Transverse colon (tissue), 4 donors: ENCODE data around the gene PCDH17. TPM values are rescaled to one million over a fixed set of nuclear protein-coding genes. Genes with fewer than 3 reads are reported as not detected.

Experiments
- DNase-seq: peaks from one replicate; pipeline ENCODE4 v3.0.0-alpha.2; 2019
- H3K27ac ChIP-seq, 4 donors: fragments of 200-600 bp; sonication (generic); 2 replicates each; pipeline ENCODE4 v1.5.1; 2016 to 2018; ENCODE audit warnings: inconsistent platforms in 4 of 4
- H3K27me3 ChIP-seq: fragments of 200-600 bp; sonication (generic); 2 replicates; pipeline ENCODE4 v1.5.1; 2017; ENCODE audit warnings: inconsistent platforms
- H3K36me3 ChIP-seq, 4 donors: fragments of 200-600 bp; sonication (generic); 2 replicates each; pipeline ENCODE4 v1.5.1; 2017 to 2019; ENCODE audit warnings: inconsistent platforms in 4 of 4
- H3K4me1 ChIP-seq, 4 donors: fragments of 200-600 bp; sonication (generic); 2 replicates each; pipeline ENCODE4 v1.5.1; 2017 to 2020; ENCODE audit warnings: inconsistent platforms in 4 of 4
- H3K4me3 ChIP-seq, 4 donors: fragments of 200-600 bp; sonication (generic); 1 replicate in 1 of 4; 2 replicates in 3 of 4; pipeline versions ENCODE4 v1.5.1 to v1.6.1; 2017 to 2019; ENCODE audit warnings: inconsistent platforms in 4 of 4
- H3K9me3 ChIP-seq, 2 donors: fragments of 200-600 bp; sonication (generic); 2 replicates each; pipeline ENCODE4 v1.5.1; 2017 to 2019; ENCODE audit warnings: inconsistent platforms in 2 of 2
- CTCF ChIP-seq, 5 experiments: fragments of 200-600 bp in 3 of 5; fragments of 450-650 bp in 2 of 5; sonication (generic) in 3 of 5; IDR thresholded peaks; 1 replicate in 2 of 5; 2 replicates in 3 of 5; pipeline ENCODE4 v1.5.1; 2016 to 2017; ENCODE audit warnings: antibody characterized with exemption in 5 of 5, inconsistent platforms in 3 of 5, mild to moderate bottlenecking in 2 of 5, moderate library complexity in 1 of 5
- EP300 ChIP-seq: sonication (generic); formaldehyde crosslinking; IDR thresholded peaks from one replicate; pipeline ENCODE4 v1.6.1; 2017; ENCODE audit warnings: antibody characterized with exemption, low read depth
- POLR2A ChIP-seq: fragments of 450-650 bp; IDR thresholded peaks from one replicate; pipeline ENCODE4 v1.6.1; 2016; ENCODE audit warnings: antibody characterized with exemption, mild to moderate bottlenecking, moderate library complexity
- POLR2AphosphoS5 ChIP-seq, 3 donors: sonication (generic); formaldehyde crosslinking; IDR thresholded peaks; one replicate each; pipeline ENCODE4 v1.6.1; 2016; ENCODE audit warnings: antibody characterized with exemption in 3 of 3
- WGBS, 2 donors: methylation state at CpG; one replicate each; pipeline ENCODE4 v1.1.5; 2018; ENCODE audit warnings: low coverage in 1 of 2; 5-methylcytosine and 5-hydroxymethylcytosine counted together
- in situ Hi-C, 4 donors: fragments of 200-750 bp; cut with MboI; loops; one replicate each; pipeline versions ENCODE4 v1.15.0 to v1.15.1; 2017; ENCODE audit warnings: low sequenced_read_pairs in 3 of 4, low pct_ligation_motif_present in 1 of 4, low pct_unique_long_range_greater_than_20kb in 1 of 4
- intact Hi-C: fragments of 100-400 bp; cut with DNase I; formaldehyde crosslinking; loops from one replicate; pipeline ENCODE4 v1.15.1; 2023; ENCODE audit warnings: low total_unique reads
- total RNA-seq, 4 donors: library from RNA; depleted of rRNA; stranded (reverse); fragments of >200 nt; gene quantifications; one replicate each; pipeline ENCODE4 v1.1.0, GENCODE V29; 2016

PCDH17 gene
- total RNA-seq, 4 donors from 2014 or later: 0.80 to 2.2 (median 1.2) TPM; not detected in 1

- Histone ChIP-seq H3K4me3 (no peak overlapping the region), H3K27ac (no peak overlapping the region), H3K9me3 (no peaks in the 10 kb centered on the region), H3K36me3 (no peaks in the 10 kb centered on the region), H3K4me1 (no peaks in the 10 kb centered on the region), H3K27me3 (no peaks in the 10 kb centered on the region)
- WGBS, 2 donors: 59 to 65% methylated on average over 4 of the region's 4 CpGs
- intact Hi-C loops: no loop called here
- in situ Hi-C loops: no loop called here
- TF ChIP-seq CTCF (IDR thresholded peaks at IDR 0.05) (no peak), POLR2AphosphoS5 (IDR thresholded peaks at IDR 0.05) (no peak), EP300 (no peak), POLR2A (no peak)
- DNase-seq: no peak
Measured at GRCh38 chr13:57739543-57740190, 108.1 kb downstream of the PCDH17 start.

GRCh38 chr13:57740719-57741118 lies 109.2 kb downstream of the PCDH17 start:
- intact Hi-C loops: no loop called here
- H3K9me3 ChIP-seq: no peaks in the 10 kb centered on the region
- no peaks in the 10 kb centered on the region for H3K27me3 ChIP-seq
- H3K4me3 ChIP-seq: no peak overlapping the region
- whole genome bisulfite sequencing, 2 donors: 35 to 37% methylated on average over 2 of the region's 2 CpGs
- no peaks in the 10 kb centered on the region for H3K4me1 ChIP-seq
- DNase-seq: no peak
- in situ Hi-C loops: no loop called here
- TF ChIP-seq POLR2A: no peak
- TF ChIP-seq POLR2AphosphoS5 (IDR thresholded peaks at IDR 0.05): no peak
- TF ChIP-seq CTCF (IDR thresholded peaks at IDR 0.05): no peak
- no peak for TF ChIP-seq EP300
- H3K27ac ChIP-seq: no peak overlapping the region
- H3K36me3 ChIP-seq: no peaks in the 10 kb centered on the region

- in situ Hi-C loops: no loop called here
- intact Hi-C loops: no loop called here
Measured at GRCh38 chr13:57748096-57748495, 116.6 kb downstream of the PCDH17 start.

GRCh38 chr13:57760951-57761350 lies 129.4 kb downstream of the PCDH17 start:
- WGBS, 2 donors: 19 to 60% methylated on average over 2 of the region's 2 CpGs
- H3K27ac ChIP-seq: no peak overlapping the region
- H3K36me3 ChIP-seq: no peaks in the 10 kb centered on the region
- in situ Hi-C loops (no loop called here), intact Hi-C loops (loop anchor here (5.0 kb wide), 1 partner anchor 279 kb away; no protein-coding TSS in a partner anchor)
- no peak for DNase-seq
- no peaks in the 10 kb centered on the region for H3K9me3 ChIP-seq
- H3K4me3 ChIP-seq: no peak overlapping the region
- no peaks in the 10 kb centered on the region for H3K27me3 ChIP-seq
- TF ChIP-seq CTCF (IDR thresholded peaks at IDR 0.05): no peak
- no peak for TF ChIP-seq EP300
- no peaks in the 10 kb centered on the region for H3K4me1 ChIP-seq

More at GRCh38 chr13:57748096-57748495, 116.6 kb downstream of the PCDH17 start:
- Histone ChIP-seq H3K9me3 (peaks cover 0 to 11% of the 10 kb centered on the region in 2 donors), H3K4me1 (no peaks in the 10 kb centered on the region), H3K27ac (no peak overlapping the region), H3K27me3 (no peaks in the 10 kb centered on the region), H3K4me3 (no peak overlapping the region), H3K36me3 (no peaks in the 10 kb centered on the region)
- no peak for DNase-seq
- TF ChIP-seq POLR2A: no peak
- TF ChIP-seq POLR2AphosphoS5 (IDR thresholded peaks at IDR 0.05): no peak
- no peak for TF ChIP-seq EP300
- no peak for TF ChIP-seq CTCF (IDR thresholded peaks at IDR 0.05)
- 98 to 100% methylated on average over 3 of the region's 3 CpGs for WGBS, 2 donors
